Memory B cell (primary cell): Measurements from ENCODE around the gene PROSER3.

ENCODE experiments used
- ATAC-seq: fragments of 150-1000 bp; cut with Tn5 transposase; 2 replicates; pipeline ENCODE4 v1.10.0; 2021; ENCODE audit warnings: low read depth, mild to moderate bottlenecking, moderate library complexity
- DNase-seq, 2 donors: peaks; one replicate each; pipeline ENCODE4 v3.0.0; 2022; ENCODE audit warnings: low spot score in 2 of 2
- H3K27ac Mint-ChIP-seq: one replicate; pipeline ENCODE4 v1.8.0; 2022; ENCODE audit warnings: mild to moderate bottlenecking, moderate library complexity, mixed read lengths
- H3K27me3 Mint-ChIP-seq: one replicate; pipeline ENCODE4 v1.8.0; 2022; ENCODE audit warnings: mixed read lengths
- H3K36me3 Mint-ChIP-seq: one replicate; pipeline ENCODE4 v1.8.0; 2022; ENCODE audit warnings: mild to moderate bottlenecking, mixed read lengths
- H3K4me1 Mint-ChIP-seq: one replicate; pipeline ENCODE4 v1.8.0; 2022; ENCODE audit warnings: mixed read lengths
- H3K4me3 Mint-ChIP-seq: one replicate; pipeline ENCODE4 v1.8.0; 2022; ENCODE audit warnings: mild to moderate bottlenecking, moderate library complexity, mixed read lengths
- H3K9me3 Mint-ChIP-seq: one replicate; pipeline ENCODE4 v1.8.0; 2022; ENCODE audit warnings: mixed read lengths

The PROSER3 gene

GRCh38 chr19:35739275-35740107, 18.5 kb upstream of the PROSER3 start:
- no peak for DNase-seq
- no peaks in the 10 kb centered on the region for H3K27me3 Mint-ChIP-seq
- no peaks in the 10 kb centered on the region for H3K9me3 Mint-ChIP-seq
- no peak for ATAC-seq
- peak overlapping the region; percentile 66 for H3K4me3 Mint-ChIP-seq
- H3K36me3 Mint-ChIP-seq, result peaks cover 18% of the 10 kb centered on the region
- H3K27ac Mint-ChIP-seq, result no peak overlapping the region
- H3K4me1 Mint-ChIP-seq, result peaks cover 28% of the 10 kb centered on the region

DNA sequence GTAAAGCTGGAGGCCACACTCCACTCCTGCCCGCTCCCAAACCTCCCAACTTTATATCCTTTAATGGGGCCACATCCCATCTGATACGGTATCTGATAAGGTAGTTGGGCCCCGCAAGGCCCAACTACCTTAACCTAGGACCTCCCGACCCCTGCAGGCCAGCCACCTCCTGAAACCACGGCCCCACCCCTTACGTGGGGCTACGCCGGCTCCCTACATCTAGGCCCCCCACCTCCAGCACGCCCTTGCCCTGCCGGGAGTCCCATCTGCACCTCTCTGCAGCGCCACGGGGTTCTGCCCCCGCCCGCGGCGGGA, 17.9 kb upstream of the PROSER3 start:
- peaks cover 15% of the 10 kb centered on the region for H3K36me3 Mint-ChIP-seq
- peak overlapping the region; percentile 85 for H3K27ac Mint-ChIP-seq
- peaks cover 28% of the 10 kb centered on the region for H3K4me1 Mint-ChIP-seq
- DNase-seq (no peak), ATAC-seq (peak; percentile 3)
- H3K9me3 Mint-ChIP-seq, result no peaks in the 10 kb centered on the region
- H3K4me3 Mint-ChIP-seq, result peak overlapping the region; percentile 95
- H3K27me3 Mint-ChIP-seq, result no peaks in the 10 kb centered on the region

DNA sequence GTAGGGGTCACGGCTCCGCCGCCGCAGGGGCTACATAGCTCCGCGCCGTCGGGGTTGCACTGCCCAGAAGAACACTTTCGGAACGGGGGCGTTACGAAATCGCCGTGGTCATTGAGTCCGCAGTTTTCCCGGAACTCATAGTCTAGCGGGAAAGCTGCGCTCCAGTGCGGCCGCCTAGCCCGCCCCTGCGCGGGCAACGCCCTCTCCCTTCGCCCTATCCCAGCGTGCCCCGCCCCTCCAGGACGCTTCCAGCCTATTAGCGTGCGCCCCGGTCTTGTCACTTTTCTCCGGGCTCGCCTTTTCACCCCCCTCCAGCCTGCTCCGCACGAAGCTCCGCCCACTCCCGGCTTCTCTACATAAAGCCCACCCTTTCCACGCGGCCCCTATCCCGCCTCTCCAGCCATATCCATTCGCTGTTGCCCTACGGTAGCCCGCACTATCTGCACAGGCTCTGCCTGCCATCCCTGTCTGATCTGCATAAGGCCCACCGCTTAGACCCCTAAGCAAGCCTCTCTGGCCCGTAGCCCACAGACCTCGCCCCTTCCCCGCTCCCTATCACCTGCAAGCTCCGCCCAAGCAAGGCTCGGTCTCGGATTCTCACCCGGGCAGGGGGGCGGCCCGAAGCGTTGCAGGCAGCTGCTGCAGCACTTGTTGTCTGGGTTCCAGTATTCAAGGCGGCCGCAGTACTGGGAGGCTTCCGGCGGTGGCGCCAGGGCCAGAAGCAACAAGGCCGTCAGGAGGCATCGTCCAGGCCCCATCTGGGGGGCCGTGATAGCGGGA, 17.4 kb upstream of the PROSER3 start:
- Mint-ChIP-seq H3K4me1 (peaks cover 28% of the 10 kb centered on the region), H3K36me3 (peaks cover 12% of the 10 kb centered on the region), H3K4me3 (peak overlapping the region; percentile 95), H3K27me3 (no peaks in the 10 kb centered on the region), H3K27ac (peak overlapping the region; percentile 85), H3K9me3 (no peaks in the 10 kb centered on the region)
- DNase-seq (peak; percentile 83 to 91), ATAC-seq (peak; percentile 59)

GRCh38 chr19:35741203-35741515, 16.8 kb upstream of the PROSER3 start:
- H3K9me3 Mint-ChIP-seq, result no peaks in the 10 kb centered on the region
- H3K36me3 Mint-ChIP-seq, result peaks cover 11% of the 10 kb centered on the region
- no peak for ATAC-seq
- peaks cover 30% of the 10 kb centered on the region for H3K4me1 Mint-ChIP-seq
- H3K4me3 Mint-ChIP-seq, result peak overlapping the region; percentile 98
- no peak for DNase-seq
- no peaks in the 10 kb centered on the region for H3K27me3 Mint-ChIP-seq
- peak overlapping the region; percentile 85 for H3K27ac Mint-ChIP-seq

DNA sequence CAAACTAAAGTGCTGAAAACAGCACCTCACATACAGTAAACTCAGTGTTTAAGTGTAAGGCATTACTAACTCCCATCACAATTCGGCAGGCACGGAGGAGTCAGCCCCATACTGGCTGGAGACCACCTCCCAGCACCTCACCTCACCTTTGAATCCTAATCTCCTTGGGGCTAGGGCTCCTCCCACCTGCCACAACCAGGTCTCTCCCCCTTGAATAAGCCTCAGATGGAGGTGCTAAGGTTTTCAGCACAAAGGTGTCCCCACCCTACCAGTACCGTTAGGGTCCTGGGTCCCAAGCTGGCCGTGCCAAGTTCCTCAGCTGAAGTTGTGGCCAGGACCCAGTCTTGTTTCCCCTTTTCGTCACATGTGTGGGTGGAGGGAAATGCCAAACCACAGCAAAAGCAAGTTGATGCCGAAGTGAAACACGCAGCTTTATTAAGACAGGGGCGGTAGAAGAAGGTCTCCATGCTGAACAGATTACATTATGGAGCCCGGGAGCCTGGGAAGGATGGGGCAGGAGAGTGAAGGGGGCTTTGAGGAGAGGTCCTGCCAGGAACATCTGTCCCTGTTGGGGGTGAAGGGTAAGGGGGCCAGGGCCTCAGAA, 15.8 kb upstream of the PROSER3 start, which contains the start of gene IGFLR1:
Gene IGFLR1 (minus strand): TSS at position 332 of the 604 bp plus-strand sequence. CDS start 1,272 bp downstream, outside the sequence.
- Mint-ChIP-seq H3K4me1 (peaks cover 22% of the 10 kb centered on the region), H3K36me3 (peaks cover 7% of the 10 kb centered on the region)

GRCh38 chr19:35743640-35744429, 14.1 kb upstream of the PROSER3 start:
- H3K27me3 Mint-ChIP-seq, result no peaks in the 10 kb centered on the region
- H3K36me3 Mint-ChIP-seq, result peaks cover 5% of the 10 kb centered on the region
- ATAC-seq (no peak), DNase-seq (no peak)
- H3K4me1 Mint-ChIP-seq, result peaks cover 26% of the 10 kb centered on the region
- H3K27ac Mint-ChIP-seq, result peak overlapping the region; percentile 98
- peak overlapping the region; percentile 96 for H3K4me3 Mint-ChIP-seq
- H3K9me3 Mint-ChIP-seq, result no peaks in the 10 kb centered on the region

More for the DNA sequence above, 15.8 kb upstream of the PROSER3 start, which contains the start of gene IGFLR1:
- Mint-ChIP-seq H3K4me3 (peak within 1 kb of the TSS; percentile 98), H3K9me3 (no peaks in the 10 kb centered on the region), H3K27me3 (no peaks in the 10 kb centered on the region), H3K27ac (peak within 1 kb of the TSS; percentile 99)
- ATAC-seq, result peak; percentile 27
- peak; percentile 63 to 79 for DNase-seq

- Mint-ChIP-seq H3K9me3 (no peaks in the 10 kb centered on the region), H3K4me1 (peaks cover 26% of the 10 kb centered on the region), H3K4me3 (peak overlapping the region; percentile 96), H3K27ac (peak overlapping the region; percentile 98), H3K36me3 (peaks cover 5% of the 10 kb centered on the region), H3K27me3 (no peaks in the 10 kb centered on the region)
- DNase-seq (peak; percentile 89 to 90), ATAC-seq (peak; percentile 56)
These were observed 13.3 kb upstream of the PROSER3 start for GRCh38 chr19:35744430-35745327.

- DNase-seq, result peak; percentile 81 to 94
- H3K4me3 Mint-ChIP-seq, result peak within 1 kb of the TSS; percentile 96
- H3K4me1 Mint-ChIP-seq, result peaks cover 31% of the 10 kb centered on the region
- peak; percentile 53 for ATAC-seq
- peak within 1 kb of the TSS; percentile 98 for H3K27ac Mint-ChIP-seq
- H3K27me3 Mint-ChIP-seq, result no peaks in the 10 kb centered on the region
- no peaks in the 10 kb centered on the region for H3K9me3 Mint-ChIP-seq
- peaks cover 6% of the 10 kb centered on the region for H3K36me3 Mint-ChIP-seq
These were observed 12.5 kb upstream of the PROSER3 start, which contains the start of the genes PSENEN and U2AF1L4 for GRCh38 chr19:35745328-35746086. Gene PSENEN, plus strand, starts transcription at chr19:35745651. Its CDS starts 280 bp downstream, at chr19:35745931. Gene U2AF1L4, minus strand, starts transcription at chr19:35745418. Its CDS starts 27 bp downstream, at chr19:35745391.

DNA sequence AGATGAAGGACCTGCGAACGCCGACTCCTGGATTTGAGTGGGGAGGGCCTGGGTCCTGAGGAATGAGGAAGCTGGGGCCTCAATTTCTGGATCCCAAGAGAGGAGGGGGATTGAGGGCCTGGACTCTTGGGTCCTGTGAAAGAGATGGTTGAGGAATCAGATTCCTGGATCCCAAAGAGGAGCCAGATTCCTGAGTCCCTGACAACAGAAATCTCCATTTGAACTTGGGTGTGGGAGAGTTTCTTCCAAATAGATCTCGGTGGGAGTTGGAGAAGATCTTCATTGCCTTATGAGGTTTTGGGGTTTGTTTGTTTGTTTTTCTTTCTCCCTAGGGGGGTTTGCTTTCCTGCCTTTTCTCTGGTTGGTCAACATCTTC, 11.9 kb upstream of the PROSER3 start:
- no peaks in the 10 kb centered on the region for H3K9me3 Mint-ChIP-seq
- H3K27me3 Mint-ChIP-seq, result no peaks in the 10 kb centered on the region
- H3K36me3 Mint-ChIP-seq, result peaks cover 6% of the 10 kb centered on the region
- ATAC-seq, result no peak
- peak overlapping the region; percentile 98 for H3K27ac Mint-ChIP-seq
- H3K4me1 Mint-ChIP-seq, result peaks cover 29% of the 10 kb centered on the region
- no peak for DNase-seq
- peak overlapping the region; percentile 96 for H3K4me3 Mint-ChIP-seq

- no peaks in the 10 kb centered on the region for H3K9me3 Mint-ChIP-seq
- DNase-seq (no peak), ATAC-seq (no peak)
- peaks cover 29% of the 10 kb centered on the region for H3K4me1 Mint-ChIP-seq
- peaks cover 6% of the 10 kb centered on the region for H3K36me3 Mint-ChIP-seq
- no peaks in the 10 kb centered on the region for H3K27me3 Mint-ChIP-seq
- H3K27ac Mint-ChIP-seq, result peak overlapping the region; percentile 98
- peak overlapping the region; percentile 96 for H3K4me3 Mint-ChIP-seq
These were observed 11.4 kb upstream of the PROSER3 start for GRCh38 chr19:35746531-35746930.

DNA sequence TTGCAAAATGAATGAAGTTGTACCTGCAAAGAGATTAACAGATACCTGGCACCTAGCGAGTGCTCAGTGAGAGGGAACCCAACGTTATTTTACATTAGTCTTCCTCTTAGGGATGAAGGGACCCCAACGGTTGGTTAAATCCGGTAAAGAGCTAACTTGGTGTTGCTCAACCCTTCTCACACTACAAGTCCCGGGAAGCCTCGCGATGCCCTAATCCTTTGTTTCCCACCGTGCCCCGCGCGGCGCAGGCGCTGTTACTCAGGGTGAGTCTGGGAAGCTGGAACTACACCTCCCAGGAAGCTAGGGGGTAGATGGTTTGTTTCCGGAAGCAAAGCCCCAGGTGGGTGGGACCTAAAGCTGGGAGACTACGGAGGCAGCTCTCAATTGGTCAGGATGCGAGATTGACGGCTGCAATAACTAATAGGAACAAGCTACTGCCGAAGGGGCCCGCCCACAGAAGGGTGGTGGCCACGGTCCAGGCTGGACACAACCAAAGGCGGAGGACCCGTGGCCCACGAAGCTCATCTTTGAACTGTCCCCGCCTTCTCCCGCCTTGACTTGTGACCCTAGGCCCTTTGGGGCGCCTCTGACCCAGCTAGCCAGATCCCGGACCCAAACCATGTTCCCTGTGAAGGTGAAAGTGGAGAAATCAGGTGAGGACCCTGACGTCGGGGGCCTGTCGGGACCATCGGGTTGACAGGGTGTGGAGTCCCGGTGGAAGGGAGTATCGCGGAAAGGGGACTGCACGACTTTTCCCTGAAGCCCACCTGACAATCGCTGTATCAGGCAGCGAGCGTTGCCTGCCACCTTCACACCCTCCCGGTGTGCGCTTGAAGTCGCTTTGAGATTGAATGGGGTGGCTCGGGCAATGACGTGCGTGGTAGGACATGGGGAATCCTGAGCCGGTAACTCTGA, 9.6 kb upstream of the PROSER3 start, which contains the start of gene LIN37:
Gene LIN37 (plus strand): TSS at position 471 of the 915 bp plus-strand sequence. CDS start 149 bp downstream, at position 620.
- peak; percentile 68 for ATAC-seq
- Mint-ChIP-seq H3K4me1 (peaks cover 23% of the 10 kb centered on the region), H3K27ac (peak within 1 kb of the TSS; percentile 90), H3K9me3 (no peaks in the 10 kb centered on the region), H3K27me3 (no peaks in the 10 kb centered on the region), H3K36me3 (peaks cover 6% of the 10 kb centered on the region), H3K4me3 (peak within 1 kb of the TSS; percentile 96)
- DNase-seq, result peak; percentile 97
